ENCODE data around the gene CACNA1C. TPM values are rescaled to one million over a fixed set of nuclear protein-coding genes. Genes with fewer than 3 reads are reported as not detected.

Gene CACNA1C
- total RNA-seq, 5 donors from 2014 or later (not counting 1 experiment from before 2014, with no cell fraction given) = 0.10 to 0.26 (median 0.16) TPM

- H3K4me1 Mint-ChIP-seq = no peaks in the 10 kb centered on the region
- H3K36me3 Mint-ChIP-seq = no peaks in the 10 kb centered on the region
- H3K4me3 ChIP-seq (ENCODE audit: control insufficient read depth in 1 of 2, extremely low read depth in 1 of 2, low read length in 1 of 2) = no peak overlapping the region
- POLR2A ChIA-PET = no interaction called here
- H3K36me3 ChIP-seq (ENCODE audit: control insufficient read depth in 2 of 2, extremely low read depth in 1 of 2, insufficient read depth in 1 of 2, low read length in 1 of 2) = no peaks in the 10 kb centered on the region
- no peaks in the 10 kb centered on the region for H3K9me3 ChIP-seq
- H3K27me3 ChIP-seq (replicated peaks in 1 of 2; ENCODE audit: control insufficient read depth in 2 of 2, extremely low read depth in 1 of 2, insufficient read depth in 2 of 2, low read length in 1 of 2) = peaks cover 0 to 15% of the 10 kb centered on the region in 2 experiments
- WGBS (ENCODE audit: insufficient coverage) = 62% methylated on average over 7 of the region's 12 CpGs
- ATAC-seq (replicated peaks in 1 of 4) (no peak), DNase-seq (no peak)
- no peaks in the 10 kb centered on the region for H3K4me1 ChIP-seq (ENCODE audit: control insufficient read depth in 1 of 2, extremely low read depth in 1 of 2, insufficient read depth in 2 of 2, low read length in 2 of 2)
- CTCF ChIA-PET = interaction anchor here in 1 of 2 donors (0.7 kb wide), 1 partner anchor 341 kb away, joined by 3 read pairs; no protein-coding TSS in a partner anchor
- H3K27me3 Mint-ChIP-seq = peaks cover 23 to 30% of the 10 kb centered on the region in 2 donors
- H3K27ac ChIP-seq (ENCODE audit: low read length) = no peak overlapping the region
- no peak overlapping the region for H3K27ac Mint-ChIP-seq
- H3K4me3 Mint-ChIP-seq = no peak overlapping the region
- no peaks in the 10 kb centered on the region for H3K9me3 Mint-ChIP-seq
Measured at GRCh38 chr12:2017546-2018337, 35.0 kb upstream of the CACNA1C start.

DNA sequence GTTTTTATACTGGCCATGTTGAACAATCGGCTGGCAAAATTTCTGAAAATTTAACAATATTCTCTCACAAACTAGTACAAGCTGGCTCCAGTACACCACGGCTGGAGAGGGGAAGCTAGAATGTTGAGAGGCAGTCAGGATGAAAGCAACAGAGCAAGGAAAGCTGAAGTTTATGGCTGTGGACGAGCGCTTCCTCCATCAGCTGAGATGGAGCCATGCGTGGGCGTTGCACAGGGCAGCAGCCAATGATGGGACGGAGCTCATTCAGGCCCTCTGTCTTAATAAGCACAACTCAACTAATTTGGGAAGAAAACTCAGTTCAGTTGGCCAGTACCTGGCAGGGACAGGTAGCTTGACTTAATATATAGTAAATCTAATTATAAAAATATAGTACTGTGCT is 34.4 kb upstream of the CACNA1C start:
- Histone ChIP-seq H3K36me3 (ENCODE audit: control insufficient read depth in 2 of 2, extremely low read depth in 1 of 2, insufficient read depth in 1 of 2, low read length in 1 of 2) (no peaks in the 10 kb centered on the region), H3K9me3 (no peaks in the 10 kb centered on the region), H3K4me1 (ENCODE audit: control insufficient read depth in 1 of 2, extremely low read depth in 1 of 2, insufficient read depth in 2 of 2, low read length in 2 of 2) (no peaks in the 10 kb centered on the region), H3K4me3 (ENCODE audit: control insufficient read depth in 1 of 2, extremely low read depth in 1 of 2, low read length in 1 of 2) (no peak overlapping the region), H3K27ac (ENCODE audit: low read length) (no peak overlapping the region), H3K27me3 (replicated peaks in 1 of 2; ENCODE audit: control insufficient read depth in 2 of 2, extremely low read depth in 1 of 2, insufficient read depth in 2 of 2, low read length in 1 of 2) (peaks cover 0 to 15% of the 10 kb centered on the region in 2 experiments)
- ChIA-PET POLR2A (no interaction called here), CTCF (interaction anchor here in 1 of 2 donors (0.6 kb wide), 1 partner anchor 456 kb away, joined by 3 read pairs; no protein-coding TSS in a partner anchor)
- H3K9me3 Mint-ChIP-seq = no peaks in the 10 kb centered on the region
- DNase-seq (no peak), ATAC-seq (replicated peaks in 1 of 4) (no peak)
- H3K4me3 Mint-ChIP-seq = no peak overlapping the region
- H3K27ac Mint-ChIP-seq = no peak overlapping the region
- no peaks in the 10 kb centered on the region for H3K36me3 Mint-ChIP-seq
- 90% methylated on average over 2 of the region's 7 CpGs for WGBS (ENCODE audit: insufficient coverage)
- H3K27me3 Mint-ChIP-seq = peaks cover 23 to 30% of the 10 kb centered on the region in 2 donors
- no peaks in the 10 kb centered on the region for H3K4me1 Mint-ChIP-seq

DNA sequence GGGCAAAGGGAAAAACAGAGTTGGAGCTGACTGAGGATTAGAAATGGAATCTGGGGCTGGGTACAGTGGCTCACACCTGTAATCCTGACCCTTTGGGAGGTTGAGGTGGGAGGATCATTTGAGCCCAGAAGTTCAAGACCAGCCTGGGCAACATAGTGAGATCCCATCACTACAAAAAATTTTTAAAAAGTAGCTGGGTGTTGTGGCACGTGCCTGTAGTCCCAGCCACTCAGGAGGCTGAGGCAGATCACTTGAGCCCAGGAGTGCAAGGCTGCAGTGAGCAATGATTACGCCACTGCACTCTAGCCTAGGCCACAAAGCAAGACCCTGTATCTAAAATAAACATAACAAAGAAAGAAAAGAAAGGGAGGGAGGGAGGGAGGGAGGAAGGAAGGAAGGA is 33.7 kb upstream of the CACNA1C start:
- no peak for DNase-seq
- H3K9me3 ChIP-seq = no peaks in the 10 kb centered on the region
- Mint-ChIP-seq H3K4me1 (no peaks in the 10 kb centered on the region), H3K27me3 (peaks cover 23 to 30% of the 10 kb centered on the region in 2 donors), H3K4me3 (no peak overlapping the region), H3K27ac (no peak overlapping the region), H3K36me3 (no peaks in the 10 kb centered on the region), H3K9me3 (no peaks in the 10 kb centered on the region)
- no peak overlapping the region for H3K27ac ChIP-seq (ENCODE audit: low read length)
- no peak for ATAC-seq (replicated peaks in 1 of 4)
- ChIA-PET CTCF (interaction anchor here in 1 of 2 donors (0.6 kb wide), 1 partner anchor 456 kb away, joined by 3 read pairs; no protein-coding TSS in a partner anchor), POLR2A (no interaction called here)
- no CpG with 5 or more reads among the region's 2 CpGs for WGBS (ENCODE audit: insufficient coverage)
- H3K4me1 ChIP-seq (ENCODE audit: control insufficient read depth in 1 of 2, extremely low read depth in 1 of 2, insufficient read depth in 2 of 2, low read length in 2 of 2) = no peaks in the 10 kb centered on the region
- no peaks in the 10 kb centered on the region for H3K36me3 ChIP-seq (ENCODE audit: control insufficient read depth in 2 of 2, extremely low read depth in 1 of 2, insufficient read depth in 1 of 2, low read length in 1 of 2)
- H3K27me3 ChIP-seq (replicated peaks in 1 of 2; ENCODE audit: control insufficient read depth in 2 of 2, extremely low read depth in 1 of 2, insufficient read depth in 2 of 2, low read length in 1 of 2) = peaks cover 0 to 15% of the 10 kb centered on the region in 2 experiments
- H3K4me3 ChIP-seq (ENCODE audit: control insufficient read depth in 1 of 2, extremely low read depth in 1 of 2, low read length in 1 of 2) = no peak overlapping the region

GRCh38 chr12:2020511-2020910 is 32.3 kb upstream of the CACNA1C start:
- H3K27ac Mint-ChIP-seq = no peak overlapping the region
- Histone ChIP-seq H3K27me3 (replicated peaks in 1 of 2; ENCODE audit: control insufficient read depth in 2 of 2, extremely low read depth in 1 of 2, insufficient read depth in 2 of 2, low read length in 1 of 2) (peaks cover 0 to 15% of the 10 kb centered on the region in 2 experiments), H3K27ac (ENCODE audit: low read length) (no peak overlapping the region), H3K4me1 (ENCODE audit: control insufficient read depth in 1 of 2, extremely low read depth in 1 of 2, insufficient read depth in 2 of 2, low read length in 2 of 2) (no peaks in the 10 kb centered on the region), H3K4me3 (ENCODE audit: control insufficient read depth in 1 of 2, extremely low read depth in 1 of 2, low read length in 1 of 2) (no peak overlapping the region), H3K36me3 (ENCODE audit: control insufficient read depth in 2 of 2, extremely low read depth in 1 of 2, insufficient read depth in 1 of 2, low read length in 1 of 2) (no peaks in the 10 kb centered on the region), H3K9me3 (no peaks in the 10 kb centered on the region)
- WGBS (ENCODE audit: insufficient coverage) = 100% methylated on average over 2 of the region's 3 CpGs
- ChIA-PET CTCF (no interaction called here), POLR2A (no interaction called here)
- H3K9me3 Mint-ChIP-seq = no peaks in the 10 kb centered on the region
- no peak for DNase-seq
- H3K36me3 Mint-ChIP-seq = no peaks in the 10 kb centered on the region
- peaks cover 23 to 30% of the 10 kb centered on the region in 2 donors for H3K27me3 Mint-ChIP-seq
- no peak overlapping the region for H3K4me3 Mint-ChIP-seq
- ATAC-seq (replicated peaks in 1 of 4) = no peak
- no peaks in the 10 kb centered on the region for H3K4me1 Mint-ChIP-seq

DNA sequence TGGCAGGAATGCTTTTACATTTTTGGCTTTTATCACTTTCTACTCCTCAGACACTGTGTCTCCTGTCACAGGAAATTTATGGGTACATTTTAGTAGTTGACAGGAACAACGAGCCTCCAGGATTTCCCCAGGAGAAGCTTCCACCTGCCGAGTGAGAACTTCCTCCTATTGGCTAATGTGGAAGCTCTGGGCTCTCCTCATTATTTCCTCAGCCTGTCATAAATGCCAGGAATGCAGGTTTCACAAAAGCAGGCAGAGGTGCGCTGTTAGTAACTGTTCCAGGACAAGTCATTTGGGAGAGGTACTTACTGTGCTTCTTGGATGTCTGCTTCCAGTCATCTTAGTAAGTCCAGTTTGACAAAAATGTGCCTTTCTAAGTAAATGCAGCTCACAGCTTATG is 29.4 kb upstream of the CACNA1C start:
- Histone ChIP-seq H3K4me1 (ENCODE audit: control insufficient read depth in 1 of 2, extremely low read depth in 1 of 2, insufficient read depth in 2 of 2, low read length in 2 of 2) (no peaks in the 10 kb centered on the region), H3K27ac (ENCODE audit: low read length) (no peak overlapping the region), H3K27me3 (replicated peaks in 1 of 2; ENCODE audit: control insufficient read depth in 2 of 2, extremely low read depth in 1 of 2, insufficient read depth in 2 of 2, low read length in 1 of 2) (peaks cover 0 to 8% of the 10 kb centered on the region in 2 experiments), H3K4me3 (ENCODE audit: control insufficient read depth in 1 of 2, extremely low read depth in 1 of 2, low read length in 1 of 2) (no peak overlapping the region), H3K36me3 (ENCODE audit: control insufficient read depth in 2 of 2, extremely low read depth in 1 of 2, insufficient read depth in 1 of 2, low read length in 1 of 2) (no peaks in the 10 kb centered on the region), H3K9me3 (no peaks in the 10 kb centered on the region)
- ChIA-PET POLR2A (interaction anchor here in 1 of 2 donors (0.6 kb wide), 1 partner anchor 1916 kb away, joined by 3 read pairs; no protein-coding TSS in a partner anchor), CTCF (no interaction called here)
- no peaks in the 10 kb centered on the region for H3K9me3 Mint-ChIP-seq
- no peaks in the 10 kb centered on the region for H3K4me1 Mint-ChIP-seq
- no peaks in the 10 kb centered on the region for H3K36me3 Mint-ChIP-seq
- no peak overlapping the region for H3K27ac Mint-ChIP-seq
- no peak overlapping the region for H3K4me3 Mint-ChIP-seq
- no CpG with 5 or more reads among the region's 3 CpGs for WGBS (ENCODE audit: insufficient coverage)
- DNase-seq (no peak), ATAC-seq (replicated peaks in 1 of 4) (no peak)
- peaks cover 14 to 20% of the 10 kb centered on the region in 2 donors for H3K27me3 Mint-ChIP-seq

DNA sequence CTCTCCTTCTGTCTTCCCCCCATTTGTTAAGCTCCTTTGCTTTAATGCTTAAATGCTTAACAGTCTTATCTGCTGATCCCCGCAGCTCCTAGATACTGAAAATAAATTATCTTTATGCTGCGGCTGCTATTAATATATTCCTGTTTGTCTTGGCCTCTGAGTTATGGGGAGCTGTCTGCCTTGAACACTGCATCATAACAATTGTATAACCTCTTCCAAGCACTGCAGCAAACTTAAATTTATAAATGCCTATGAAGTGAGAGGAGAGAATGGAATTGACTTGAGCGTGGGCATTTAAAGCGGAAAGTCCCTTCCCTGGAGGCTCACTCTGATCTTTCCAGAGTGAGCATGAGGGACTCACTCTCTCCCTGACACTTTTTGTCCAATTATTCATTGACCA is 25.4 kb upstream of the CACNA1C start:
- Histone ChIP-seq H3K36me3 (ENCODE audit: control insufficient read depth in 2 of 2, extremely low read depth in 1 of 2, insufficient read depth in 1 of 2, low read length in 1 of 2) (no peaks in the 10 kb centered on the region), H3K4me3 (ENCODE audit: control insufficient read depth in 1 of 2, extremely low read depth in 1 of 2, low read length in 1 of 2) (no peak overlapping the region), H3K4me1 (ENCODE audit: control insufficient read depth in 1 of 2, extremely low read depth in 1 of 2, insufficient read depth in 2 of 2, low read length in 2 of 2) (no peaks in the 10 kb centered on the region), H3K9me3 (no peaks in the 10 kb centered on the region), H3K27ac (ENCODE audit: low read length) (no peak overlapping the region), H3K27me3 (replicated peaks in 1 of 2; ENCODE audit: control insufficient read depth in 2 of 2, extremely low read depth in 1 of 2, insufficient read depth in 2 of 2, low read length in 1 of 2) (no peaks in the 10 kb centered on the region)
- H3K27me3 Mint-ChIP-seq = peaks cover 10 to 14% of the 10 kb centered on the region in 2 donors
- no peak for DNase-seq
- CTCF ChIA-PET = no interaction called here
- H3K27ac Mint-ChIP-seq = no peak overlapping the region
- no peak for ATAC-seq (replicated peaks in 1 of 4)
- H3K9me3 Mint-ChIP-seq = no peaks in the 10 kb centered on the region
- no peaks in the 10 kb centered on the region for H3K4me1 Mint-ChIP-seq
- WGBS (ENCODE audit: insufficient coverage) = no CpG with 5 or more reads among the region's 4 CpGs
- POLR2A ChIA-PET = no interaction called here
- H3K36me3 Mint-ChIP-seq = no peaks in the 10 kb centered on the region
- H3K4me3 Mint-ChIP-seq = no peak overlapping the region

All from T-cell (primary cell).